ENCODE data around the gene MGAT3. TPM values are rescaled to one million over a fixed set of nuclear protein-coding genes. Genes with fewer than 3 reads are reported as not detected.

MGAT3 gene
- total RNA-seq, 4 donors from 2014 or later = 0.26 to 11.8 (median 9.5) TPM; not detected in 1

- H3K9me3 ChIP-seq = no peaks in the 10 kb centered on the region
- no peak overlapping the region for H3K27ac ChIP-seq
- no peak for DNase-seq
- TF ChIP-seq, protein P1, sequence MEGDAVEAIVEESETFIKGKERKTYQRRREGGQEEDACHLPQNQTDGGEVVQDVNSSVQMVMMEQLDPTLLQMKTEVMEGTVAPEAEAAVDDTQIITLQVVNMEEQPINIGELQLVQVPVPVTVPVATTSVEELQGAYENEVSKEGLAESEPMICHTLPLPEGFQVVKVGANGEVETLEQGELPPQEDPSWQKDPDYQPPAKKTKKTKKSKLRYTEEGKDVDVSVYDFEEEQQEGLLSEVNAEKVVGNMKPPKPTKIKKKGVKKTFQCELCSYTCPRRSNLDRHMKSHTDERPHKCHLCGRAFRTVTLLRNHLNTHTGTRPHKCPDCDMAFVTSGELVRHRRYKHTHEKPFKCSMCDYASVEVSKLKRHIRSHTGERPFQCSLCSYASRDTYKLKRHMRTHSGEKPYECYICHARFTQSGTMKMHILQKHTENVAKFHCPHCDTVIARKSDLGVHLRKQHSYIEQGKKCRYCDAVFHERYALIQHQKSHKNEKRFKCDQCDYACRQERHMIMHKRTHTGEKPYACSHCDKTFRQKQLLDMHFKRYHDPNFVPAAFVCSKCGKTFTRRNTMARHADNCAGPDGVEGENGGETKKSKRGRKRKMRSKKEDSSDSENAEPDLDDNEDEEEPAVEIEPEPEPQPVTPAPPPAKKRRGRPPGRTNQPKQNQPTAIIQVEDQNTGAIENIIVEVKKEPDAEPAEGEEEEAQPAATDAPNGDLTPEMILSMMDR (IDR thresholded peaks at IDR 0.05) = no peak
- no peak for TF ChIP-seq POLR2A (IDR thresholded peaks at IDR 0.05)
- H3K27me3 ChIP-seq = no peaks in the 10 kb centered on the region
- intact Hi-C loops (cut with DNase I; ENCODE audit: low total_unique reads) = no loop called here
- H3K4me1 ChIP-seq = no peaks in the 10 kb centered on the region
- H3K36me3 ChIP-seq = no peaks in the 10 kb centered on the region
- no peak overlapping the region for H3K4me3 ChIP-seq
Measured at GRCh38 chr22:39466228-39467006, 9.6 kb downstream of the MGAT3 start.

GRCh38 chr22:39467390-39467895 is 10.6 kb downstream of the MGAT3 start:
- Histone ChIP-seq H3K36me3 (no peaks in the 10 kb centered on the region), H3K27ac (no peak overlapping the region), H3K9me3 (no peaks in the 10 kb centered on the region), H3K27me3 (no peaks in the 10 kb centered on the region), H3K4me1 (no peaks in the 10 kb centered on the region), H3K4me3 (no peak overlapping the region)
- no peak for DNase-seq
- intact Hi-C loops (cut with DNase I; ENCODE audit: low total_unique reads) = no loop called here
- TF ChIP-seq, protein P1 (IDR thresholded peaks at IDR 0.05) = no peak
- no peak for TF ChIP-seq POLR2A (IDR thresholded peaks at IDR 0.05)

GRCh38 chr22:39468487-39469325 is 11.9 kb downstream of the MGAT3 start:
- Histone ChIP-seq H3K27me3 (no peaks in the 10 kb centered on the region), H3K4me3 (no peak overlapping the region), H3K9me3 (no peaks in the 10 kb centered on the region), H3K4me1 (no peaks in the 10 kb centered on the region), H3K36me3 (no peaks in the 10 kb centered on the region), H3K27ac (no peak overlapping the region)
- TF ChIP-seq POLR2A (IDR thresholded peaks at IDR 0.05) = no peak
- TF ChIP-seq, protein P1 (IDR thresholded peaks at IDR 0.05) = no peak
- intact Hi-C loops (cut with DNase I; ENCODE audit: low total_unique reads) = no loop called here
- no peak for DNase-seq

DNA sequence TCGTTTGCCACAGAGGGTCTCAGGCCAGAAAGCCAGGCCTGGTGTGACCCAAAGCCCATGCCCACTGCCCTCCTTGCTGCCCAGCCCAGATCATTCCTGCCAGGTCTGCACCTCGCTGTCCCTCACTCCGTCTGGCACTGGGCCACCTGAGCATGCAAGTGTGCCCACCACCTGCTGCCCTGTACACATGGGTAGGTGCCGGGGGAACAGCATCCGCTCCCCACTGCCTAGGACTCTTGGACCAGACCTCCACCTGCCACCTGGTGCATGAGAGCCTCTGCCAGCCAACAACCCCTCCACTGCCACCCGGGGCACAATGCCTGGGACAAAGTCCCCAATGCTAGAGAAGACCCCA is 12.5 kb downstream of the MGAT3 start:
- Histone ChIP-seq H3K27ac (no peak overlapping the region), H3K27me3 (no peaks in the 10 kb centered on the region), H3K9me3 (no peaks in the 10 kb centered on the region), H3K4me1 (no peaks in the 10 kb centered on the region), H3K4me3 (no peak overlapping the region), H3K36me3 (no peaks in the 10 kb centered on the region)
- intact Hi-C loops (cut with DNase I; ENCODE audit: low total_unique reads) = no loop called here
- TF ChIP-seq POLR2A (IDR thresholded peaks at IDR 0.05) = no peak
- TF ChIP-seq, protein P1 (IDR thresholded peaks at IDR 0.05) = no peak
- DNase-seq = no peak

All from uterus (tissue), 4 donors.